PFSK-1 (cell line): ENCODE results near the gene APEH.

ENCODE experiments used
- FOXP2 ChIP-seq: optimal IDR thresholded peaks from 2 replicates; pipeline ENCODE3; 2011; ENCODE audit warnings: borderline replicate concordance, control low read depth, inconsistent platforms; ENCODE audit not compliant: insufficient read depth; ENCODE audit errors: extremely low read length, extremely low read depth
- POLR2AphosphoS5 ChIP-seq: IDR thresholded peaks from 2 replicates; pipeline ENCODE4 v1.6.1; 2012; ENCODE audit warnings: low read depth, mild to moderate bottlenecking, control low read depth, low read length, moderate library complexity
- REST ChIP-seq, 2 experiments: IDR thresholded peaks; 2 replicates each; pipeline versions ENCODE4 v1.6.1 to v1.8.0; 2011 to 2012; ENCODE audit warnings: low read depth in 2 of 2, low read length in 2 of 2, control low read depth in 1 of 2, inconsistent platforms in 1 of 2, mild to moderate bottlenecking in 1 of 2, moderate library complexity in 1 of 2; ENCODE audit not compliant: insufficient read depth in 1 of 2
- SIN3A ChIP-seq: IDR thresholded peaks from 2 replicates; pipeline ENCODE4 v1.6.1; 2012; ENCODE audit warnings: mild to moderate bottlenecking, low read length, moderate library complexity, borderline replicate concordance; ENCODE audit not compliant: insufficient read depth
- TAF1 ChIP-seq: IDR thresholded peaks from 2 replicates; pipeline ENCODE4 v1.6.1; 2012; ENCODE audit warnings: low read length, control low read depth, borderline replicate concordance; ENCODE audit not compliant: insufficient read depth

Gene APEH

GRCh38 chr3:49627634-49628033 lies 46.5 kb upstream of the APEH start:
- TF ChIP-seq SIN3A (no peak), TAF1 (no peak), REST (IDR thresholded peaks at IDR 0.05; ENCODE audit: insufficient read depth in 1 of 2, low read depth in 2 of 2, low read length in 2 of 2) (no peak), POLR2AphosphoS5 (no peak), FOXP2 (no peak)

GRCh38 chr3:49628249-49628648 lies 45.9 kb upstream of the APEH start:
- TF ChIP-seq TAF1 (no peak), FOXP2 (no peak), REST (IDR thresholded peaks at IDR 0.05; ENCODE audit: insufficient read depth in 1 of 2, low read depth in 2 of 2, low read length in 2 of 2) (no peak), POLR2AphosphoS5 (no peak)

GRCh38 chr3:49629451-49629850 lies 44.7 kb upstream of the APEH start:
- no peak for TF ChIP-seq FOXP2
- TF ChIP-seq SIN3A = no peak
- TF ChIP-seq POLR2AphosphoS5 = no peak
- TF ChIP-seq TAF1 = no peak
- TF ChIP-seq REST (IDR thresholded peaks at IDR 0.05; ENCODE audit: insufficient read depth in 1 of 2, low read depth in 2 of 2, low read length in 2 of 2) = no peak

- TF ChIP-seq SIN3A = no peak
- TF ChIP-seq TAF1 = no peak
- TF ChIP-seq POLR2AphosphoS5 = no peak
- TF ChIP-seq FOXP2 = no peak
- no peak for TF ChIP-seq REST (IDR thresholded peaks at IDR 0.05; ENCODE audit: insufficient read depth in 1 of 2, low read depth in 2 of 2, low read length in 2 of 2)
These were observed 44.3 kb upstream of the APEH start for GRCh38 chr3:49629866-49630265.

- TF ChIP-seq FOXP2 = no peak
- TF ChIP-seq POLR2AphosphoS5 = no peak
- TF ChIP-seq REST (IDR thresholded peaks at IDR 0.05; ENCODE audit: insufficient read depth in 1 of 2, low read depth in 2 of 2, low read length in 2 of 2) = no peak
- no peak for TF ChIP-seq TAF1
- TF ChIP-seq SIN3A = no peak
These were observed 43.4 kb upstream of the APEH start for GRCh38 chr3:49630784-49631183.
